ENCODE measurements around the gene MYLK2.
"Not testable (repeated sequence)": the region's sequence is repeated elsewhere in the genome, so short reads cannot be mapped to it uniquely, and the experiment has no call there.

MYLK2 gene

DNA sequence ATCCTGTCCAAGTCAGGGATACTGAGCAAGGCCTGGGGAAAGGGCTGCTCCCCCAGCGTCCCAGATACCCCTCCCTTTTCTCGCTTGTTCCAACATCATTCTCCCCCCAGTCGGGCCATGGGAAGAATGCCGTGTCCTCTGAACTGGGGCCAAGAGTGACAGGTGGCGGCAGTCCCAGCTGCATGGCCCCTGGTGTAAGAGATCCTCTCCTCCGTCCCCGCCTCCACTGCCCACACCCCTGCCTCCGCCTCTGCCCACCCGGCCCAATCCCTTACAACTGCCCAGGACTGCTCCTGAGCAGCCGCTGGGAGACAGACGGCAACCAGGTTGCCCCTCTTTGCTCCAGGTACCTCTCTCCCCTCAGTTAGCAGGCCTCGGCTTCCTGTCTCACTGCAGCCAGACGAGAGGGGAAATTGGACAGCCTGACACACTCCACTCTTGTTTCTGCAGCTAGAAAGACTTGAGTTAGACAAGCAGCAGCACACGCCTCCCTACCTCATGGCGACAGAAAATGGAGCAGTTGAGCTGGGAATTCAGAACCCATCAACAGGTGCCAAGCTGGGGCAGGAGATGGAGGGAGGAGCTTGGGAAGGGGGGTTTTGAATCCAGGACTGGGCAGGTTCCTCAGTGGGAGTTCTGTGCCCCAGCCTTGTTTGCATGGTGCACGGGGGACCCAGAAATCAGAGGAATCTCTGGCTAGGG is at the start of gene MYLK2:
TSS of gene MYLK2 (plus strand) at position 274 of the 702 bp plus-strand sequence. CDS start at position 499, 225 bp downstream.
- DNase-seq = no peak

DNA sequence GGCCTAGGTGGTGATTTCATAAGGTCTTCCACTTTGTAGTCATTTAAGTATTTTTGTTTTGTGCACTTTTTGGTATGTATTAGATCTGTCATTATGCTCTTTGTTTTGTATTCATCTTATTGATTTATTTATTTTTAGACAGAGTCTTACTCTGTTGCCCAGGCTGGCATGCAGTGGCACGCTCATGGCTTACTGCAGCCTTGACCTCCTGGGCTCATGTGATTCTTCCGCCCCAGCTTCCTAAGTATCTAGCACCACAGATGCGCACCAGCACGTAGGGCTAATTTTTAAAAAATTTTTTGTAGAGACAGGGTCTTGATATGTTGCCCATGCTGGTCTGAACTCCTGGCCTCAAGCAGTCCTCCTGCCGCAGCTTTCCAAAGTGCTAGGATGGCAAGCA is 49.5 kb upstream of the MYLK2 start:
- no peak for DNase-seq

DNA sequence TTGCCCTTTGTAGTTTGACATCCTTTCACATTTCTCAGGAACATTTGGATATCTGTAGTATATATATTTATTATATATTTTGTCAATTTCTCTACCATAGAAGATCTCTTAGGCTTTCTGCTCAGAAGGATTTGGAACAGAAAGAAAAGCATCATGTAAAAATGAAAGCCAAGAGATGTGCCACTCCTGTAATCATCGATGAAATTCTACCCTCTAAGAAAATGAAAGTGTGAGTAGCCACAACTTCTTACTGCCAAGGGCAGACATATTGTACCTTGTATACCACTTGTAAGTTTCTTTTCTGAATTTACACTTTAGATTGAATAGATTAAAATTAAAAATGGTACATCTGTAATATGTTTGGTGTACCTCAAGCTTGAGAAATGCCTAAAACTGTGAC is 48.9 kb upstream of the MYLK2 start:
- DNase-seq = no peak

DNA sequence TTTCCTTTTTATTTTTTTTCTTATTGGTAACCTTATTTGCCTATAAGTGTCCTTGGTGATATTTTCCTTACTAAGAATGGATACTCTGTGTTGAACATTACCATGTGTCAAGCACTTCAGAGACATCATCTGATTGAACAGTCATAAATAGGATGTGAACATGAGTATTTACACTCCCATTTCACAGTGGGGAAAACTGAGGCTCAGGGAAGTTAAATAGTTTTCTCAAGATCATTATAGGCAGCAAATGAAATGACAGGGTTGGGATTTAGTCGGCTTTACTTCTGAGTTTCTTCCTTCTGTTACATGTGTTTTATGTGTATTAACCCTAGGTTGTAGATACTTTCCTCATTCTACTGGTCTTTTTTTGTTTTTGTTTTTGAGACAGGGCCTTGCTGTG is 44.7 kb upstream of the MYLK2 start:
- no peak for DNase-seq

DNA sequence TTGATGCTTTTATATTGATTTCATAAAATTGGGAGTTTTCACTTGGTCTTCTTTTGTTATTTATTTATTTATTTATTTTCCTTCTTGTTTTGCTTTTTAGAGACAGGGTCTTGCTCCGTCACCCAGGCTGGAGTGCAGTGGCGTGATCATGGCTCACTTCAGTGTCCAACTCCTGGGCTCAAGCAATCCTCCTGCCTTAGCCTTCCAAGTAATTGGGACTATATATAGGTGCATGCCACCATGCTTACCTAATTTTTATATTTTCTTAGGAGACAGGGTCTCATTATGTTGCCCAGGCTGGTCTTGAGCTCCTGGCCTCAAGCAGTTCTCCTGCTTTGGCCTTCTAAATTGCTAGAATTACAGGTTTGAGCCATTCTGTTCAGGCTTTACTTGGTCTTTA is 38.3 kb upstream of the MYLK2 start:
- DNase-seq = no peak

DNA sequence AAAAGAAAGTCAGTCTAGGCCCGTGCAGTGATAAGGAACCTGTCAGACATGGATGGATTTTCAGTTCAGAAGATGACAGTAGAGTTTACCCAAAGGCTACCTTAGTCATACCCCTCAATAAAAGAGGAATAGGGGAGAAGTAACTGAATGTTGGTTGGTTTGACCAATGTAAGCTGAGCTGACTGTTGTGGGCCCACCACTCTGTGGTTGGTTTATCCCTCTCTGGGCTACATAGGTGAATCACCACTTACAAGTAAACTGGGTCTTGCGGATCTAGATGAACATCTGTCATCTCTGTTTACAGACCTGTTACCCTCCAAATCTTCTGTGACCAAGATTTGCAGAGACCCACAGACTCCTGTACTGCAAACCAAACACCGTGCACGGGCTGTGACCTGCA is 37.2 kb upstream of the MYLK2 start:
- DNase-seq = no peak

DNA sequence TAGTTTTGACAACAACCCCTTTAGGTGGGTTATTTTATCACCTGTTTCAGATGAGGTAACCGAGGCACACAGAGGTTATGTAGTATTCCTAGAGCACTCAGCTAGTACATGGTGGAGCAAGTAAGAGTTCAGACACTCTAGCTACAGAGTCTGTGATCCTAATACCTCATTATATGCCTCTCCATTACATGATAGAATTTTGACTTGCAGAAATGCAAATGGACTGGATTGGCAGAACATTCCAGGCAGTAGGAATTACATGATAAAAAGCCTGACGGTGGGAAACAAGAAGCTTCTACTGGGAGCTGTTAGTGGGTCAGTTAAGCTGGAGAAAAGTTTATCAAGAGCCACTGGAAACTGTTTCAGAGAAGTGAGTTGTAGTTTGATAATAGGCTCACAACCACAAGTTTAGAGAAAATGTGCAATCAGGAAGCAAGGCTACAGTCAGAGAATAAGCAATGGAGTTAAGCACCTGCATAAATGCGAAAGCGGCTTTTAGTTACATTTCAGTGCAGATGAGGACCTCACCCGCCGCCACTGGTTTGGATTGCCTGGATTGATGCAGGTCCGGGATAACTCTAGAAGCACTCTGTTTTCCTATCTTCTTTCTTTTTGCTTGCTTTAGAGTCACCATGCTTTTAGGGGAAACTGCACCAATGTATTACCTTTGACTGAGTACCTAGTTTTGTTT is 34.7 kb upstream of the MYLK2 start:
- DNase-seq = no peak

DNA sequence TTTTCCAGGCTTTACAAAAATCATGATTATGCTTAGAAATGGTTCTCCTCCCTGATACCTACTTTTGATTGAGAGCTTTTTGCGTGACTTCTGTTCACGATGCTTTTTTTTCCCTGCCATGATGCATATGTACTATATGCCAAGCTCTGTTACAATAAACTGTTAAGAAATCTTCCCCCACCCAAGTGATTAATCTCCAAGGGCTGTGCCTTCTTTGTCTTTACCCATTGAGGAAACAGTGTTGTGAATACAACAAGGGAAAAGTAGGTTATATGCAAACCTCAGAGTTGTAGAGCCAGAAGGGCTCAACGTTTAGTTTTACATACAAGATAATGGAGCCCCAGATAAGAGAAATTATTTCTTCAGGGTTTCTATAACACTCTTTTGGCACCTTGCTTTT is 34.1 kb upstream of the MYLK2 start:
- no peak for DNase-seq

DNA sequence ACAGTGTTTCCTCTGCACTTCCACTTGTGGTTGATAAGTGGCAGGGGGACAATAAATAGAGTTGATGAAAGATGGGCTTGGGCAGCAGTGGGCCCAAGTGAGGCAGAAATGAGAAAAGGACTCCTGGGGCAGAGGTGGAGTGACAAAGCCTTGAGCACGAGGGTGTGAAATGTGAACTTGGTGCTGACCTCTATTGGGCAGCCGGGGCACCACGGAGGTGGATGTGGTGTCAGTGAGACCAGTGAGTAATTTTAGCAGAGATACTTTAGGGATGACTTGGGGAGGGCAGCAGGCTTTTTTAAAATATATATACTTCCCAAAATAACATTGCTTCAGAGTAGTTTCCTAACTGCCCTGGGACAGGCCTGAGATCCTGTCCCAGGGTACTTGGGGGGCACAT is 30.6 kb upstream of the MYLK2 start:
- DNase-seq = no peak

DNA sequence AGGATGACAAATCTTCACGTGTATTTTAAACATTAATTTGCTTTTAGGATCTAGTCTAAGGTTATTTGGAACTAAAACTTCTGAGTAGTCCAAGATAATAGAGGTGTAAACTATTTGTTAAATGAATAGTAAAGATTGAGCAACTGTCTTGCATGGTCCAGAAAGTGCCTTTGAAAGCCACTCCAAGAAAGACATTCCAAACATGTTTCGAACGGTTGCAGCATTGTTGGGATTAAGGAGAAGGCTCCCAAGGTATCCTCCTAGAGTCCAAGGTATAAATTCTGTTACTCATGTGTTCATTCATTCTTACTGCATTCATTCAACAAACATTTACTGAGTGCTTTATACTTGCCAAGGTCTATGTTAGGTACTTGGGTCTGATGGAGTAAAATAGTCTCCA is 28.8 kb upstream of the MYLK2 start:
- DNase-seq = no peak

DNA sequence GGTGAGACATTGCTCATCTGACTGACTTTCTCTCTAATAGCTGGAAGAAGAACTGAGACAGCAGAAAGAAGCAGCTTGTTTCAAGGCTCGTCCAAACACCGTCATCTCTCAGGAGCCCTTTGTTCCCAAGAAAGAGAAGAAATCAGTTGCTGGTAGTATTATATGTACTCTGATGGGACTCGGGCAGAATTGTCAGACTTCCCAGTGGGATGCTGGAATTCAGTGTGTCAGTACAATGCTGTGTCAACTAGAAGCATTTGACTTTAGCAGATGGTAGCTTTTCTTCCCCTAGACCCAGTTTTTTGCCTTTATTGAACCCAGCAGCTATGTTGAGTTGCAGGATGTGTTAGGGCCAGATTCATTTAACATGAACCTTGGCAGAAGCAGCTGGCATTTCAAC is 21.8 kb upstream of the MYLK2 start:
- no peak for DNase-seq

DNA sequence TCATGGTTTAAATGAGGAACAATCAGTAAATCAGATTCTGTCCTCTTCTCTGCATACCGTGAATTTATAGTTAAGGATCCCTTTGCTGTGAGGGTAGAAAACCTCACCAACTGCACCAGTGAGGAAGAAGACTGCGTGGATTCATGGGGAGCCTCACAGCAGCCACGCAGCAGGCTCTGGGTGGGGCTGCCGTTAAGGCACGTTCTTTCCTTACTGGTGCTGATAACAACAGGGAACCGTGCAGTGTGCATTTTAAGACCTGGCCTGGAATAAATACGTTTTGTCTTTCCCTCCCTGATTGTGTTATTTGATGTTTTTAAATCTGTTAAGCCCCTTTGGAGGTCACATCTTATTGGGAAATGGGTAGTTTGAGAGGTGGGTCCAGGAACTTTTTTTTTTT is 17.6 kb upstream of the MYLK2 start:
- no peak for DNase-seq

DNA sequence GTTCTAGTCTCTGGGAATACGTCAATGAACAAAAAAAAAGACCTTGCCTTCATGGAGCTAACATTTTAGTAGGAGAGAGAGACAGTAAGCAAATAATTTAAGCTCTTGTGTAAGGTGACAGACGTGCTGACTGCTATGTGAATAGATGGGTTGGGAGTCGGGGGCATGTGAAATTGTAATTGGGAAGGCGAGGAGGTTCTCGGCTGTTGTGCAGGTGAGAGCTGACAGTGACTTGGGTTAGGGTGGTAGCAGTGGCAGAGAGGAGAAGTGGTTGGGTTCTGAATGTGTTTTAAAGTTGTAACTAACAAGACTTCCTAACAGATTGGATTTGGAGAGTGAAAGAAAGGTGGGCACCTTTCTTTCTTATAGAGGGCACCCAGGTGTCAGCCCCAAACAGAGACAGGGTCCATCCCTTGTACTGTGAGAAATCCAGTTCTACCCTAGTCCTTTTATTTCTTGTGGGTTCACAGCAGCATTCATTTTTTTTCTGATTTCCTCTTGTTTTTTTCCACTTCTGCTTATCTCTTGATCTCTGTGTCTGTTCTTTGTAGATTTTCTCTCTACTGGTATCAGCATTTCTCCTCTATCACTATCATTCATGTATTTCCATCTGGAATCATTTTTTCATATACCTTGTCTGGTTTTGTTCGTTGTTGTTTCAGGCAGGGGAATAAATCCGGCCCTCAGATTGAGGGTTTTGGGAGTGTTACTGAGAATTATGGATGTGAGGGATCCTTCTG is 15.4 kb upstream of the MYLK2 start:
- DNase-seq = peak; percentile 9

DNA sequence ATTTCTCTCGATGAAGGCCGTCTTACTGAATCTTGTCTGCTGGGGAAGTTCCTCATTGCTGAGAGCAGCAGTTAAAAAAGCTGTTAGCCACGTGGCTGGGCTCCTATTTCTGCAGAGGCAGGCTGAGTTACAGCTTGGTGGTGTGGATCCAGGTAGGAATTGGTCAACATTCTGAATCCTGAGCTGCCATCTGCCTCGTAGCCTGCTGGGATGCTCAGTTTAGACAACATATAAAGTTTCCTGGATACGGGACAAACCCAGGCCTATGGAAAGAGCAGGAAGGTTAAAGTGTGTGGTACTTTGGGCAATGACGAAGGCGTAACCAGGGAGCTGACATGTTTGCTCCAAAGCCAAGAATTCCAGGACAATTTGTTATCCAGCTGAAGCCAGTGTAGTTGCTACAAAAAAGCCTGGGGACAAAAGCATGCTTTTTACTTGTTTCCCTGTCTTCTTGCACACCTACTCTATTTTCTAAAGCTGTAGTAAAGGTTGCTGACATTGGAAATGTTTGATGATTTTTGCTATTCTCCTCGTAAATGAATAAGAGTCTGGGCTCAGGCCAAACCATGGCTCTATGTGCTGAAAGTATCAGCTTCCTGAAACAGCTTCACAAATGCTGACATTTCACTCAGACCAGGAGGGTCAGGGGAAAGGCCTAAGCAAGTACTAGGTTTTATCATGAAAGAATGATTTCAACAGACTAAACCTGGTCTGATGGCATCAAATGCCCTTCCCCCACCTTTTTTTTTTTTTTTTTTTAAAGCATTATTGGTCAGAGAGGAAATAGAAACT is 12.4 kb upstream of the MYLK2 start:
- no peak for DNase-seq

DNA sequence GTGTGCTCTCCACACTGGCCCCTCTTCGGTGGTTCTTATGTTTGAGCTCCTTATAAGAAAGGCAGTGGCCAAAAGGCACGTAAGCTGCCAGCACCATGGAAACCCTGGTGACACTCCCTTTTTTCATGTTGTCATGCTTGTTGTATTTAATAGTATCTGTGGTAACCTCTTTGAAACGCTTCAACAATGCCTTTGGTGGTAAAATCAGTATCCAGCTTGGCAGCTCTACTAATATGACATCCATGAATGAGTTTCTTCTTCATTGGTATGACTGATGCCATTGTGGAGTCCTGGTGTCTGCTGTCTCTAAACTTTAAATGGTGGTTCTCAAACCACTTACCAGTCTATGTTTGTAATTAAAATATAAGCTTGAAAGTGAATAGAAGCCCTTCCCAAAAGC is 10.7 kb upstream of the MYLK2 start:
- DNase-seq = no peak

DNA sequence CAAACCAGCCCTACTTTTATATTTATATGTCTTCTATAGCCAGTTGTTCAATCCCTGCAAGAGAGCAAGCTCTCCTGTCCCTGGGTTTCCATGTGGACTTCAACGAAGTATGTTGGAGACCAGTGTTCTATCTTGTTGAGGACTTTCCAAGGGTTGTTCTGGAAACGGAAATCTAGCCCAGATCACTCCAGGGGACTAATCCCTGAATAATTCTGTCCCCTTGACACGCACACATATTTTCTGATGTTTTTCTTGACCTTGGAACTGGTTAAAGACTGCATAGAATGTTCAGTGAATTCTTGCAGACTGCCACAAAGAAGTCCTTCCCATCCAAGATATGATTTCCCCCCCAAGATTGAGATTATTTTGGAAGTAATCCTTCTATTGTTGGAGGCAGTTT is 9.5 kb upstream of the MYLK2 start:
- no peak for DNase-seq

DNA sequence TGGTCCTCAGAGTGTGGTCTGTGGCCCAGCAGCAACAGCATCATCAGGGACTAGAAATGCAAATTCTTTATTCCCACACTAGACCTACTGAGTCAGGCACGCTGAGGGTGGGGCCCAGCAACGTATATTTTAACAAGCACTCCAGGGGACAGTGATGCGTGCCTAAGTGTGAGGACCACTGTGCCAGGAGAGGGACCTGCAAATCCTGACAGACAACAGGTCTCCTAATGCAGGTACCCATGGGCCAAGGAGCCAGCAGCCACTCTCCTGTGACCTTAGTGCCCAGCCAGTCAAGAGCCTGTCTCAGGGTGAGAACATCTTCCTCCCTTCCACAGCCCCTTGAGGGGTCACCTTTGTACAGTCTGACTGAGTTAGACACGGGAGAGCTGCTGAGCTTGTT is 8.0 kb upstream of the MYLK2 start:
- DNase-seq = no peak

DNA sequence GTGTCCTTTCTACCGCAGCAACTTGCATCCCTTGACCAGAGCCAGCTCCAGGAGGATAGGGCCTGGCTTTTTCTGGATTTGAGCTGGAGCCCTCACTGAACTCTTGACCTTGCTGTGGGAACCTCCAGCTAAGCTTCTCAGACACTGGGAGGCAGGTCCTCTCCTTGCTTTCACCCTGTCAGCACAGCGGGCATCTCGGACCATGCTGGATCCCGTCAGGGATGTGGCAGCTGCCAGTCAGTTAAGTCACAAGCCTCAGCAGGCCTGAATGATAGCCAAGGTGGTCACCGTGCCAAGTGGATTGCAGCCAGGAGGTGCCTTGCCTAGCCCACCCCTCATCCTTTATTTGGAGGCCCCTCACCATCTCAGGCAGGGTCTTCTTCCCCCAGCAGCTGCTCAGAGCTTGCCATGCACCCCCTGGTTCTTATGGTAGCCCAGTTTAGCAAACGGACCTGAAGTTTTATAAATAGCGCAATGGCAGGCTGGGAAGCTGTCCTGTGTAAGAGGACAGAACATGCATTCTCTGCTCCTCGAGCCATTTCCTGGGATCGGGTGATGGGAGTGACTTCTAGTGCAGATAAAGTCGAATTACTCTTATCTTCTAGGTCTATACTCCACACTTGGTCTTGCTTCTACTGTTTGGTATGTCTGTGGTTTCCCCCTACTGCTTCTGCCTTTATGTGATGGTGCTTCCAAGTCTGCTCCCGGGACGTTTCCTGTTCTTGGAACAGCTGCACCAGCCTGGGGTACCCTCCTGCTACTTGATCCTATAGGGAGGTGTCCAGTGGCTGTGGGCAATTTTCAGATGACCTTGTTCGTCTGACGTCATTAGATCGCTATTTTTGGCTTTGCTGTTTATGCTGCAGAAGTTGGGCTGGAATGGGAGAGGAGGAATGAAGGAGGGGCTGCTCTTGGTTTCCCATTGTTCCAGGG is 7.1 kb upstream of the MYLK2 start:
- no peak for DNase-seq

DNA sequence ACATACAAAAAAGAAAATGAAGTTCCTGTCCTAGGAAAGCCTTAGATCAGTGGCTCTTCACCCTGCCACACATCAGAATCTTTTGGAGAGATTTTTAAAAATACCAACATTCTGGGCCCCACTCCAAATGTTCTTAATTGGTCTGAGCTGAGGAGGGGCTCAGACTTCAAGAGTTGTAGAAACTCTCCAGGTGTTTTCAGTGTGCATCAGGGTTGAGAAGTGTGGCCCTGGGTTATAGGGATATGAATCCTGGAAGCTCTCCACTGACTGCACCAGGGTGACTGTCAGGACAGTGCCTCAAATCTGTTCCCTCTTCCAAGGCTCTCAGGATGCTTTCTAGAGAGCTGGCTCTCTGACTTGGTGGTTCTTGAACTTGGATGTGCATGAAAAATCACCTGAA is 5.5 kb upstream of the MYLK2 start:
- no peak for DNase-seq

DNA sequence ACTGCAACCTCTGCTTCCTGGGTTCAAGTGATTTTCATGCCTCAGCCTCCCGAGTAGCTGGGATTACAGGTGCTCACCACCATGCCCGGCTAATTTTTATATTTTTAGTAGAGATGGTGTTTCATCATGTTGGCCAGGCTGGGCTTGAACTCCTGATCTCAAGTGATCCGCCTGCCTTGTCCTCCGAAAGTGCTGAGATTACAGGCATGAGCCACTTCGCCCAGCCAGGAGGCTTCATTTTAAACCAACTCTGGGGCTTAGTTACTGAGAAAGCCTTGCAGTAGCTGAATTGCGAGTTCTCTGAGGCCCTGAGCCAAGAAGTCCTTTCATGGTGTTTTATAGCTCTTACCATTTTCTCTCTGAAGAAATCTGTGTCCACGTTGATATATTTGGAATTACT is 5.0 kb upstream of the MYLK2 start:
- not testable (repeated sequence) for DNase-seq

DNA sequence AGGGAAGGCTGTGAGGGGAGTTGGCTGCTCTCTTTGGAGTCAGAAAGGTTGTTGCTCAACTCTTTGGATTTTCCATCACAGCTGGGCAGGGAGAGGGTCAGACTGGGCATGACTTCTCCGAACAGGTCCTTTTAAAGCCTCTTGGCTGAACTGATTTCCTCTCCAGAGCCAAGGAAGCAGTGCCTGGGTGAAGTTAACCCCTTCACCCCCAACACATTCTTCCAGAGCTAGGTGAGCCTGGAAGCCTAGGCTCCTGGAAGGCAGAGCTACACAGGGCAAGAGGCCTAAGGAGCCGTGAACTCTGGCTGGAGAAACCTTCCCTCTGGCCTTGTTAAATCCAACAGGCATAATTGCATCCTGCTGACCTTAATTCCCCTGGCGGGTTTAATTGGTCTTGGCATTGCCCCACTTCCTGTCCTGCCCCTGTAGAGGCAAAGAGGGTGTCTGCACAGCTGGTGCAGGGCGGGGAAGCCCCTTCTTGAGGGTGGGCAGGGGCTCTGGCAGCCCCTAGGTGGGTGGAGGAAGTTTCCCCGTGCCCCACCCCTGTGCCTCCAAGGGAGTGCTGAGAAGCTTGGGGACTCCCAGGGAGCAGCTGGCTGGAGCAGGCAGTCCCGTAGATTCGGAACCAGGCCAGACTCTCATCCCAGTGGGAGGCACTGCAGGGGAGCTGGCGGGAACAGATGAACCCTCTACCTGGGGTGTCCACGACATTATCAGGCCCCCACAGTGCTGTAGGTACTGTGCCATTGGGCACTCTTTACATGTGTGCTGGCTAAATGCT is 3.6 kb upstream of the MYLK2 start:
- no peak for DNase-seq

Measured in GF-D8 (cell line).